Measurements from ENCODE around the gene FAAP100.
A peak's percentile ranks its signal among the peaks of the same experiment; 100 is the strongest.

FAAP100 gene

DNA sequence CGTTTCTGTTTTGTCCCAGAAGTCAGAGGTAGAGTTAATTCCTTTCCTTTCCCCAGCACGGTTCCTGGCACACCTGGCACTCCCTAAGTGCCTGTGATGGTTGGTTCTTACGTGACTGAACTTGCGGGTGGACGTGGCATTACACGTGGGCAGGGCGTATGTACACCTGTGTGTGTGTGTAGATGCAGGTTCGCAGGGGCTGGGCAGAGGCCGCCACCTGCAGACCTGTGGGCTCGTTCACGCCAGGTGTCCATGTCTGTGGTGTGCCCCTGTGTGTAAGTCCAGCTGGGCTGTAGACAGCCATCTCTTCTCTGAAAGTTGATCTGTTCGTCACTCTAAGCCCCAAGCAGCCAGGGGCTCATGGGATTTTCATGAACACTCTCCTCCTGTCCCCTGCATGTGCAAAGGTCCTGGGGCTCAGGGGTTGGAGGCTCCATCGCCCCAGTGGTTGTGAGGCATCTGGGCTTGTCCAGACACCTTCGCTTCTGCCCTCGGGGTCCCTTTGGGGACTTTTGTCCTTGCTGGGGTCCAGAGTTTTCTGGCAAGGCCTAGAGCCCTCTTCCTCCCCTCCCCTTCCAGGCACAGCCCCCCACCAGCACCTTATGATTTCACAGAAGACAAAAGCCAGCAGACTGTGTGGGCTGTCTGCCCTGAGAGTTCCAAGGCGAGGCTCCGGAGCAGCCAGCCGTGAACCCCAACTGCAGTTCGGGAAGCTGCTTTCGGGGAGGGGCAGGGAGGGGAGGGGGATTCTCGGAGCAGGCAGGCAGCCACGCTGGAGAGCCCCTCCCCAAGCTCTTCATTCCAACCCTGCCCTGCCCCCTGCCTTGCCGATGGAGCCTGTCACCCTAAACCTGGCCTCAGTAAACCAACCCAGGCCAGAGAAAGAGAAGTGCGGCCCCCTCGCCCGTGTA, 29.4 kb downstream of the FAAP100 start:
- peak in 1 of 2 experiments; percentile 45 for DNase-seq

- DNase-seq, result no peak
Measured at GRCh38 chr17:81520021-81520901, 31.9 kb downstream of the FAAP100 start.

- no peak for DNase-seq
Measured at GRCh38 chr17:81519284-81520020, 32.7 kb downstream of the FAAP100 start.

- DNase-seq, result no peak
Measured at GRCh38 chr17:81518785-81519283, 33.3 kb downstream of the FAAP100 start.

DNA sequence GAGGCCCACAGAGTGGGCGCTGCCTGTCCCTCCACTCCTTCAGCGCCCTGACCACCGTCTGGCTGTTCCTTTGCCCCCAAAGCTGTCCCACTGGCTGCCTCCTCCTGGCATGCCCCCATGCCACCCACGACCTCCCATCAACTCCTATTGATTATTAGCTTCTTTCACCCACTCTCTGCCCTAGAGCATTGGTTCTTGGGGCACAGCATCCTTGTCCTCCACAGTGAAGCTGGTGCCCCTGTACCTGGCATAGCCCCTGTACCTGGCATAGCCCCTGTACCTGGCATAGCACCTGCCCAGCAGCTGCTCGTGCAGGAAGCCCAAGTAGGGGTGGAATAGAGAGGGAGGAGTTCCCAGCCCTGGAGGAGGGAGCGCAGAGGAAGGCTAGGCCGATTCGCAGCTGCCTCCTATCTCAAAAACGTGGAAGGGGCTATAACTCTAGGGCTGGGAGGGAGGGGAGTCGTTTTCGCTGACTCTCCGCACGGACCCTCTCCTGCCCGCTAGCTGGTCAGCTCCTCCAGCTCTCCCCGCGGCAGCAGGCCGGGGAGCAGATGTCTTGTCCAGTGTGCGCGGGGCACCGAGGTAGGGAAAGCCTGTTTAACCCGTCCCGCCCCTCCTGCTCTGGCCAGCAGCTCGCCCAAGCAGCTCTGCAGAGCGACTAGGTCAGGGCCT, 33.9 kb downstream of the FAAP100 start:
- DNase-seq, result no peak

GRCh38 chr17:81517339-81518112, 34.6 kb downstream of the FAAP100 start:
- no peak for DNase-seq

GRCh38 chr17:81517009-81517338, 35.2 kb downstream of the FAAP100 start:
- no peak for DNase-seq

GRCh38 chr17:81516439-81516838, 35.7 kb downstream of the FAAP100 start:
- no peak for DNase-seq

- no peak for DNase-seq
Measured at GRCh38 chr17:81515530-81516041, 36.6 kb downstream of the FAAP100 start.

GRCh38 chr17:81514739-81515529, 37.2 kb downstream of the FAAP100 start:
- no peak for DNase-seq

DNA sequence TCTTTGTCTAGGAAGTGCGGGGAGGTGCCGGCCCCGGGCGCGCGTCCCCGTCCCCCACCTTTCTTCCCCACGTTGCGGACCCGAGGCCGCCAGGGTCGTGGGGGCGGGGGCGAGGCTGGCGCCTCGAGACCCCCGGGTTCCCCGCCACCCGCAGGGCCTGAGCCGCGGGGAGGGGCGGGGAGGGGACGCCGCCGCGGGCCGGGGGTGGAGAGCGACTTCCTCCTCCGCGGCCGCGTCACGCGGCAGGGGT, 37.7 kb downstream of the FAAP100 start:
- DNase-seq, result no peak

DNA sequence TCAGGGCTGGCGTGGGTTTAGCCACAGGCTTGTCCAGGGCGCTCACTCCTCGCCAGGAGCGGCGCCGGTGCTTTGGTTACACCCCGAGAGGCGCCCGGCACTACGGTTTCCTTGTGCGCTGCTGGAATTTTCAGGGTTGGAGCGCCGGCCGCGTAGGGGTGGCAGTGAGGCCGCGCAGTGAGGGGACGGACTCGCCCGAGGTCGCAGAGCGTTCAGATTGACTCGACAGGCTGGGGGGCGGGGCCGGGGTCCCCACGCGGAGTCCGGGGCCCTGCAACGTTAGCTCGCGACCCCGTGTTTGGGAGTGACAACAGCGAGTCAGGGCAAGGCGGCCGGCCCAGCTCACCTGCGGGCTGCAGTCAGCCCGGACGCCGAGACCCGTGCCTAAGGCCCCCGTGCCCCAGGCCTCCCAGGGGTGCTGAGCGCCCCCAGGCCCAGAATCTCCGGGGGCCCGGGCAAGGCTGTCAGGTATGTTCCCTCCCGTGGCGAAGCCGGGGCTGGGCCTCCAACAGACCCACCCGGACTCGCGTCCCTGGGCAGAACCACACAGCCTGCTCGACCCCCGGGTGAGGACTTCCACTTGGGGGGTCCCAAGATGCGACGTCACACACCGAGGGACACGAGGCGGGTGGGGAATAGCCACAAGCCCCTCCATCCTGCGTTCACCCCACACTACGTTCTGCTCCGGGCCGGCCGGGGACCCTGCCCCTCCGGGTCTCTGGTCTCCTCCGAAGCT, 38.2 kb downstream of the FAAP100 start:
- DNase-seq, result no peak

DNA sequence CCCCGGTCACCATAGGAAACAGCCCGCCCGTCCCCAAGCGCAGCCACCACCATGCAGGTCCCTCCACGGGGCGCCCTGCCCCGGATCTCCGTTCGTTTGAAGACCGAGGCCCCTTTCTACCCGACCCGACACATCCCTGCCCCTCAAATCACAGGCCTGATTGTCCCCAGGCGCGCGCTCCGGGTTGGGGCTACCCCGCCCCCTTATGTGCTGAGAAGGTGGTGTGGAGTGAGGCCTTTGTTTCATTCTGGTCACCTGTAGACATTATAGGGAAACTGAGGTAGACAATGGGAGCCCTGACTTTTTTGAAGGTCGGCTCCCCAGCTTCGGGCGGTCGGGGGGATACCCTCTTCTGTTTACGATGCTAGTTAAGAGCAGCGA, 38.8 kb downstream of the FAAP100 start:
- DNase-seq, result no peak

DNA sequence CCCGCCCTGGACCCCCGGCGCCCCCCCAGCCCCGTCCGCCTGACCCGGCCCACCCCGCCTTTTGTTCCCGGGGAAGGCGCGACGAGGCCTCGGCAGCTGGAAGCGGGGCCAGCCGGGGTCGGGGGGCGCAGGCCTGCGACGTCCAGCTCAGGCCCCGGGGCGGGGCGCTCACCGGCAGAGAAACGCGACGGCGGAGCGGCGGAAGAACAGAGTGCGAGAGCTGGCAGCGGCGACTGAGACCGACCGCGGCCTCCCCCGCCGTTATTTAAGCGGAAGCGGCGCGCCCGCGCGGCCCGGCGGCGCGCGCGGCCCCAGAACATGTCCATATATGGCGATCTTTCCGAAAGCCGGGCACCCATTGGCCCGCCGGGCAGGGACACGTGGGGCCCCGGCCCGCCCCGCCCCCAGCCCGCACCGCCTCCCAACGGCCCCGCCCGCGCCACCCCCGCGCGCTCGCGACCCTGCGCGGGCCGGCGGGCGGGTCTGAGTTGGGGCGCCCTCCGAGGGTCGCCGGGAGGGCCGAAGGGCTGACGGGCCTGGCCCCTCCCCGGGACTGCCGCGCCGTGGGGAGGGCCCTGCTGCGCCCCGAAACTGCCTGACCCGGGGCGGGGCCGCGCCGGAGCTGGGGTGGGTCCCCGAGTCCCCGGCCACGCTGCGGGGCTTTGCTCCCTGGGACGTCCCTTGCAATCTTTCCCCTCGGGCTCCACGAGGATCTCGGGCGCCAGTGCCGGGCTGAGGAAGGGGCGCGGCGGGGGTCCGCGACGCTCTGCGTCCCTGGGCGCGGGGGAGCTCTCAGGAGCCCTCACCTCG, 39.4 kb downstream of the FAAP100 start, which contains the start of gene ACTG1:
Gene ACTG1 (minus strand): TSS at position 238 of the 810 bp plus-strand sequence. CDS start 445 bp downstream, outside the sequence.
- peak; percentile 82 to 94 for DNase-seq

DNA sequence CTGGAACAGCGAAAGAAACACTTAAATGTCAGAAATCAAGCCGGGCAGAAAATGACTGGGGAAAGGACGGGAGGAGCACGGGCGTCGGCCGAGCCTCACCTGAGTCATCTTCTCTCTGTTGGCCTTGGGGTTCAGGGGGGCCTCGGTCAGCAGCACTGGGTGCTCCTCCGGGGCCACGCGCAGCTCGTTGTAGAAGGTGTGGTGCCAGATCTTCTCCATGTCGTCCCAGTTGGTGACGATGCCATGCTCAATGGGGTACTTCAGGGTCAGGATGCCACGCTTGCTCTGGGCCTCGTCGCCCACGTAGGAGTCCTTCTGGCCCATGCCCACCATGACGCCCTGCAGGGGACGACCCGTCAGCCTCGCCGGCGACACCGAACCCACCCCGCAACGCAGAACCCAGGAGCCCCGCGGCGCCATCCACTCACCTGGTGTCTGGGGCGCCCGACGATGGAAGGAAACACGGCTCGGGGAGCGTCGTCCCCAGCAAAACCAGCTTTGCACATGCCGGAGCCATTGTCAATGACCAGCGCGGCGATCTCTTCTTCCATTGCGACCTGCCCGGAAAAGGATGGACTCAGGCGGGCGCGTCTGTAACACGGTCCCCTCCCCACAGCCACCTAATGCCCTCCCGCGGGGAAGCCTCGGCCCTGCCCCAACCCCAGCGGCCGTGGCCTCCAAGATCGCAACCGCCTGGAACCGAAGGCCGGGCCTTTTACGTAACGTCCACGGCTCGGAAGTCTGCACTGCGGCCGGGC, 40.2 kb downstream of the FAAP100 start:
- no peak for DNase-seq

DNA sequence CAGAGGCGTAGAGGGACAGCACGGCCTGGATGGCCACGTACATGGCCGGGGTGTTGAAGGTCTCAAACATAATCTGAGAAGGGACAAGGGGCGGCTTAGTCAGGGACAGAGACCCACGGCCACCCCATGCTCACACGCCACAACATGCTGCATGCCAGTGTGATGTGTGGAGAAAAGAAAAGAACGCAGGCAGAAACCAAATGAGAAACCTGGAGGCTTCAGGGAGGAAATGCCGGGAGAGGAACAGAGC, 40.7 kb downstream of the FAAP100 start:
- DNase-seq, result no peak

DNA sequence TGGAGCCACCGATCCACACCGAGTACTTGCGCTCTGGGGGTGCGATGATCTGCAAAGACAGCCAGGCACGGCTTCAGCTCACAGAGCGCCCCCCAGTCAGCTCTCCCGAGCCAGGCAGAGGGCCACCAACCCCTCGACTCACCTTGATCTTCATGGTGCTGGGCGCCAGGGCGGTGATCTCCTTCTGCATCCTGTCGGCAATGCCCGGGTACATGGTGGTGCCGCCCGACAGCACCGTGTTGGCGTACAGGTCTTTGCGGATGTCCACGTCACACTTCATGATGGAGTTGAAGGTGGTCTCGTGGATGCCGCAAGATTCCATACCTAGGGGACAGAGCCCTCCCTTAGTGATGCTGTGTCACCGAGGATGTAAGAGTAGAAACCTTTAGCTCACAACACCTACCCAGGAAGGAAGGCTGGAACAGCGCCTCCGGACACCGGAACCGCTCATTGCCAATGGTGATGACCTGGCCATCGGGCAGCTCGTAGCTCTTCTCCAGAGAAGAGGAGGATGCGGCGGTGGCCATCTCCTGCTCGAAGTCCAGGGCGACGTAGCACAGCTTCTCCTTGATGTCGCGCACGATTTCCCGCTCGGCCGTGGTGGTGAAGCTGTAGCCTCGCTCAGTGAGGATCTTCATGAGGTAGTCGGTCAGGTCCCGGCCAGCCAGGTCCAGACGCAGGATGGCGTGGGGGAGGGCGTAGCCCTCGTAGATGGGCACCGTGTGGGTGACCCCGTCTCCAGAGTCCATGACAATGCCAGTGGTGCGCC, 41.2 kb downstream of the FAAP100 start:
- no peak for DNase-seq
